Measurements from ENCODE around the gene TLCD1.

DNA sequence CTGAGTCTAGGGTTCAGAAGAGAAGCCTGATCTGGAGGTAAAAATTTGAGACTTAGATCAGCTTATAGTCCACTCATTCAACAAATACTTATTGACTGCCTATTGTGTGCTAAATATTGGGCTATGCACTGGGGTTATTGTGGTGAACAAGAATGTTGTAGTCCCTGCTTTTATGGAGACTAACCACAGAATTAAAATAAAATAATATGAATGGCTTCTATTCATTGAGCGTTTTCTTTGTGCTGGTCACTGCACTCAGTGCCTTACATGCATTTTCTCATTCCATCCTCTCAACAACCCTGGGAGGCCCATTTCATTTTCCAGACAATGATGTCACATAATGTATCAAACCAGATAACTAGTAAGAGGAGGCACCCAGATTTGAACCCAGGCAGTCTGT, 7.3 kb upstream of the TLCD1 start:
- TF ChIP-seq, protein P1, sequence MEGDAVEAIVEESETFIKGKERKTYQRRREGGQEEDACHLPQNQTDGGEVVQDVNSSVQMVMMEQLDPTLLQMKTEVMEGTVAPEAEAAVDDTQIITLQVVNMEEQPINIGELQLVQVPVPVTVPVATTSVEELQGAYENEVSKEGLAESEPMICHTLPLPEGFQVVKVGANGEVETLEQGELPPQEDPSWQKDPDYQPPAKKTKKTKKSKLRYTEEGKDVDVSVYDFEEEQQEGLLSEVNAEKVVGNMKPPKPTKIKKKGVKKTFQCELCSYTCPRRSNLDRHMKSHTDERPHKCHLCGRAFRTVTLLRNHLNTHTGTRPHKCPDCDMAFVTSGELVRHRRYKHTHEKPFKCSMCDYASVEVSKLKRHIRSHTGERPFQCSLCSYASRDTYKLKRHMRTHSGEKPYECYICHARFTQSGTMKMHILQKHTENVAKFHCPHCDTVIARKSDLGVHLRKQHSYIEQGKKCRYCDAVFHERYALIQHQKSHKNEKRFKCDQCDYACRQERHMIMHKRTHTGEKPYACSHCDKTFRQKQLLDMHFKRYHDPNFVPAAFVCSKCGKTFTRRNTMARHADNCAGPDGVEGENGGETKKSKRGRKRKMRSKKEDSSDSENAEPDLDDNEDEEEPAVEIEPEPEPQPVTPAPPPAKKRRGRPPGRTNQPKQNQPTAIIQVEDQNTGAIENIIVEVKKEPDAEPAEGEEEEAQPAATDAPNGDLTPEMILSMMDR (IDR thresholded peaks at IDR 0.05), result no peak
- no peak for TF ChIP-seq POLR2A (IDR thresholded peaks at IDR 0.05)

Measured in suprapubic skin (tissue), 3 donors.